GM06990 (cell line): Measurements from ENCODE around the gene CLIC5.

Experiments used
- DNase-seq: peaks from one replicate; pipeline ENCODE4 v3.0.0-alpha.2; 2011; ENCODE audit not compliant: insufficient read length; ENCODE audit errors: extremely low read depth
- H3K27me3 ChIP-seq: replicated peaks from 2 replicates; pipeline ENCODE4 v1.6.0; 2011; ENCODE audit warnings: low read length; ENCODE audit not compliant: control insufficient read depth, insufficient read depth
- H3K36me3 ChIP-seq: 2 replicates; pipeline ENCODE4 v1.5.1; 2011; ENCODE audit warnings: low read length; ENCODE audit not compliant: control insufficient read depth, insufficient read depth
- H3K4me3 ChIP-seq: replicated peaks from 2 replicates; pipeline ENCODE4 v1.5.1; 2011; ENCODE audit warnings: low read depth, mild to moderate bottlenecking, control low read depth, low read length
- CTCF ChIP-seq: IDR thresholded peaks from 2 replicates; pipeline ENCODE4 v1.5.1; 2011; ENCODE audit warnings: low read length, control low read depth, mild to moderate bottlenecking, inconsistent platforms; ENCODE audit not compliant: insufficient read depth, poor library complexity, severe bottlenecking

Gene CLIC5

DNA sequence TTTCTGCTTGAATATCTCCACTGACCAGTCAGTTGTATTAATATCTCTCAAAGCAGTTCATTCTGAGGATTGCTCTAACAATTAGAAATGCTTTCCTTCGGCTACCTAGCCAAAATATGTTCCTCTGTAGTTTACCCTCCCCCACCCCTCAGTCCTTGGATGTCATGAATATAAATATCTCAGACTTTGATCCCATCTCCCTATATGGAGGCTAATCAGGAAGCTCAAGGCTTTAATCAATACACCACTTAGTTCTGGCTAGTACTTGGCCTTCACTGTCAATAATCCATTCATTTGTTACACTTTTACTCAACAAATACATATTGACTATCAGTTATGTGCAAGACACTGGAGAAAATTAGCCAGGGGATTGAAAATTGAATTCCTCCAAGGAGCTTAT lies 60.1 kb downstream of the CLIC5 start:
- no peaks in the 10 kb centered on the region for H3K36me3 ChIP-seq
- no peak for TF ChIP-seq CTCF
- DNase-seq = no peak

GRCh38 chr6:45952546-45952945 lies 63.1 kb downstream of the CLIC5 start:
- no peak overlapping the region for H3K4me3 ChIP-seq

More for the DNA sequence above, 60.1 kb downstream of the CLIC5 start:
- no peaks in the 10 kb centered on the region; the same call in 1 of the 2 replicates for H3K27me3 ChIP-seq
- H3K4me3 ChIP-seq = no peak overlapping the region

GRCh38 chr6:45952168-45952529 lies 63.5 kb downstream of the CLIC5 start:
- Histone ChIP-seq H3K4me3 (no peak overlapping the region), H3K27me3 (0 out of 2 replicates have a peak, but pooled peaks cover 1% of the 10 kb centered on the region), H3K36me3 (no peaks in the 10 kb centered on the region)
- DNase-seq = no peak
- TF ChIP-seq CTCF = no peak

More at GRCh38 chr6:45952546-45952945, 63.1 kb downstream of the CLIC5 start:
- H3K27me3 ChIP-seq = no peaks in the 10 kb centered on the region
- DNase-seq = no peak
- TF ChIP-seq CTCF = no peak
- H3K36me3 ChIP-seq = no peaks in the 10 kb centered on the region

DNA sequence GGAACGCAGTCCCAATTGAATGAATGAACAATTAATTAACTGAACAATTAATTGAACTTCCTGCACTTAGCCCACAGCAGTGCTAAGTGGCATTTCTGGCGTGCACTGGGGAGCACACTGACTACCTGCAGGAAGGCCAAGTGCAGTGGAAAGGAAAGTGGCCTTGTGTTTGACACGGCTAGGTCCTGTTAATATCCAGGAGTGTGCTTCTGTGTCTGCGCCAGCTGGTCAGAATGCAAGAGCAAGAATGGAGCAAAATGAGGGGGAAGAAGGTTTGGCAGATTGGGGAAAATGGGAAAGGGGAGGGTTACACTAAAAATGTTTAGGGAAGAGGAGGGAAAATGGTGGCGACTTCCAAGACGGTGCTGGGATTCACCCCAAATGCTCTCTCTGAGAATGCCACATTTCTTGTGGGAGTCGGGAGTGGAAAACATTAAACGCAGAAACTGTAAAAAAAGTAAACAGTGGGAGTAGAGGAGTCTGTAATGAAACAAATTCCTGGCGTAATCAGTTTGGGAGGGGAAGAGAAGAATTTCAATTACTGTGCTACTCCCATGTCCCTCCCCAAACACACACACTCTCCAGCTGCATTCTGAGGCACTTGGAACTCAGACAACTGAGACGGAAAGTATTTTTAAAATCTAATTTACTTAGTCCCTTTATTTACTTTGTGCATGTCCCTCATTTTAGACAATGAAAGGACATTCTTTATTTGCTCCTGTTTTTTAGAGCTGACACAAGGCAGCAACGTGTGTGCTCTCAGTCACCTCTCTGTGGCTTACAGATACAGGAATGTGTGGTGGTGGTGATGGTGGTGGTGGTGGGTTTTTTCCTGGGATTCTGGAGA lies 64.1 kb downstream of the CLIC5 start:
- Histone ChIP-seq H3K4me3 (no peak overlapping the region), H3K36me3 (no peaks in the 10 kb centered on the region), H3K27me3 (0 out of 2 replicates have a peak, but pooled peaks cover 1% of the 10 kb centered on the region)
- no peak for DNase-seq
- TF ChIP-seq CTCF = no peak

GRCh38 chr6:45949256-45949655 lies 66.4 kb downstream of the CLIC5 start:
- no peaks in the 10 kb centered on the region for H3K36me3 ChIP-seq
- TF ChIP-seq CTCF = no peak
- DNase-seq = no peak
- no peak overlapping the region for H3K4me3 ChIP-seq
- H3K27me3 ChIP-seq = 0 out of 2 replicates have a peak, but pooled peaks cover 1% of the 10 kb centered on the region
